GM10266 (cell line): ENCODE measurements around the gene SEC14L5.

Source experiments
- DNase-seq: peaks from one replicate; pipeline ENCODE4 v3.0.0; 2012; ENCODE audit errors: extremely low spot score
- CTCF ChIP-seq: IDR thresholded peaks from 2 replicates; pipeline ENCODE4 v1.5.1; 2012; ENCODE audit warnings: mild to moderate bottlenecking, low read depth; ENCODE audit not compliant: control insufficient read depth, insufficient read depth; ENCODE audit errors: missing control alignments

Gene SEC14L5

DNA sequence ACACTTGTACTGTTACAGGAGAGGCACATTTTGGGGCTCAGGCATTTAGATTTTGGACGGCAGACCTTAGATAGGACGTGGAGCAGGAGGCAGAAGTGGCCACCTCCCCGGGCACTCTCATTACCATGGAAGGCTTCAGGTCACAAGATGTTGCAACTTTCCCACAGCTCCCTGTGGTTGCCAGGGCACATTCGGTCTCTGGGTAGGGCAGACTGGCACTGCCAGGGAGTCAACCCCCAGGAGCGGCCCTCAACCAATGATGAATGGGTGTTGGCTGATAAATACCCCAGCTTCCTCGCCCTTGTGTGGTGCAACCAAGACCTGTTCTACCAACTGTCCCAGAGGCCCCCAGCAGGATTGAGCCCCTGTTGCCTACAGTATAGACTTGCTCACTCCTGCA is 64.4 kb downstream of the SEC14L5 start:
- no peak for DNase-seq
- no peak for TF ChIP-seq CTCF

GRCh38 chr16:5024632-5025031 is 66.5 kb downstream of the SEC14L5 start:
- DNase-seq = no peak
- no peak for TF ChIP-seq CTCF

DNA sequence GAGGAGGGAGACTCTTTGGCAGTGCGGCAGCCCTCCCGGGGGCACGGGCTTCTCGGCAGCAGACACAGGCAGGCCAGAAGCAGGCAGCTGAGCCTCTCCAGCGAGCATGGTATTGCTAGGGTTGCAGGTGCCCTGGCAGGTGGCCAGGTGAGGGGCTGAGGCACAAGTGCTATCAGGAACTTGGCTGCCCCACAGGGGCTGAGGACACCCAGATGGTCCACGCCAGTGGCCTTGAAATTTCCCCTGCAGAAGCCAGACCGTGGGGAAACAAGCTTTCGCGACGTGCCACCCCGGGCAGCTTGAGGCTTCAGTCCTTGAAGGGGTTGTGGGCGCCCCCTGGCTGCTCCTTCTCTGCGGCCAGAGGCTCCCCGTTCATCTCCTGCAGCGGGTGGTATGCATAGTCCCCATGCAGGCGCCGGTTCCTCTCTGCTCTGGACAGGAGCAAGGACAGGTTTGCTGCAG is 67.1 kb downstream of the SEC14L5 start:
- peak; percentile 26 for TF ChIP-seq CTCF
- no peak for DNase-seq

DNA sequence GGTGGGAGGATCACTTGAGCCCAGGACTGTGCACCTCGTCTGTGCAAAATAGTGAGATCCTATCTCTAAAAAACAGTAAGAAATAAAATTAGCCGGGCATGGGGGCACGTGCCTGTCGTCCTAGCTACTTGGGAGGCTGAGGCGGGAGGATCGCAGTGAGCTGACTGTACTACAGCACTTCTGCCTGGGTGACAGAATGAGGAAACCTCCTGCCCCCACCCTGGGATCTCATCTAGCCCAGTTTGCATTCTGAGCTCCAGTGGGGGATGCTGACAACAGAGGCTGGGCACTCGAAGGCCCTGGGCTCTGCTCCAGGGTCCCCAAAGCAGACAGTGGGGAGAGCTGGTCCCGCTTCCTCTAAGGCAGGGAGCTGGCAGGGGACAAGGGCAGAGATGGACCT is 68.5 kb downstream of the SEC14L5 start:
- no peak for DNase-seq
- no peak for TF ChIP-seq CTCF

DNA sequence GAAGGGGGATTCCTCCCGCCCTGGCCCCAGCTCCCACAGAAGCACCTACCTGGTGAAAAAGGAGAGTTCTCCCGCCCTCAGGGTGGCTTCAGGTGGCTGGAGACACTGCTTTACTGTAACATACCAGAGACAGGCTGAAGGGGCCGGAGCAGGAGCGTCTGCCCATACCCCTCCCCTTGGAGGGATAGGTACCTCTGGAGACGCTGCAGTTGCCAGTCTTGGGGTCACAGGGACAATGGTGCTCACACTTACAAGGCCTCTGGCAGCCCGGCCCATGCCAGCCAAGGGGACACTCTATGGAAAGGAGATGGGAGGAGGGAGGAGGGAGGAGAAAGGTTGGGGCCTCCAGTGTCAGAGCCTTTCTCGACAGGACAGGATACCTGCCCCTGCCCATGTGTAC is 69.0 kb downstream of the SEC14L5 start:
- TF ChIP-seq CTCF = no peak

GRCh38 chr16:5027575-5028235 is 69.6 kb downstream of the SEC14L5 start:
- DNase-seq = no peak
- TF ChIP-seq CTCF = no peak

More for the DNA sequence above, 69.0 kb downstream of the SEC14L5 start:
- no peak for DNase-seq

- TF ChIP-seq CTCF = no peak
- no peak for DNase-seq
These were observed 70.9 kb downstream of the SEC14L5 start for GRCh38 chr16:5028950-5029475.
